SU-DHL-6 (cell line): Measurements from ENCODE around the gene RTEL1.

Experiments
- CTCF ChIP-seq: fragments of 200-600 bp; sonication (generic); IDR thresholded peaks from one replicate; pipeline ENCODE4 v1.5.1; 2017; ENCODE audit warnings: antibody characterized with exemption, mild to moderate bottlenecking, low read length, moderate library complexity; ENCODE audit not compliant: insufficient read depth, poor library complexity, severe bottlenecking
- EZH2phosphoT487 ChIP-seq: fragments of 200-600 bp; sonication (generic), shearing (Covaris generic); conservative IDR thresholded peaks from 2 replicates; pipeline ENCODE4 v1.6.1; 2018; ENCODE audit warnings: mild to moderate bottlenecking, antibody characterized with exemption, low read length, moderate library complexity, mixed read lengths

DNA sequence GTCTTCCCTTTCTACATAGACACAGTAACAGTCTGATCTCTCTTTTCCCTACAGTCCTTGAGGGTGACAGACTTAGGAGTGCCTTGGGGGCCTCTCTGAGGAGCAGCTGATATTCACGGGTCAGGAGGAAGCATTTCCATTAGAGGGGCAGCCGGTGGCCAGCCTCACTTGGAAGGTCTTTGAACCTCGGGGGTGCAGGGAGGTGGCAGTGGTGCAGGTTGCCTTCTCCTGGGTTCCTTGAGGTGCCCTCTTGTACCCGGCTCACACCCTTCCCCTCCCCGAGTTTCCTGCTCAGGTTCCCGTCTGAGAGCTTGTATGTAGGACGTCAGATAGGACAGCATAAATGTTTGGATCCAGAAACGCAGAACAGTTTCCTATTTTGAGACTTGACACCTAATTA, 2.5 kb downstream of the RTEL1 start:
- no peak for TF ChIP-seq CTCF
- no peak for TF ChIP-seq EZH2phosphoT487
